ENCODE data around the gene MMAA. TPM values are rescaled to one million over a fixed set of nuclear protein-coding genes. Genes with fewer than 3 reads are reported as not detected.
A peak's percentile ranks its signal among the peaks of the same experiment; 100 is the strongest.
"Not testable (repeated sequence)": the region's sequence is repeated elsewhere in the genome, so short reads cannot be mapped to it uniquely, and the experiment has no call there.

Gene MMAA
- total RNA-seq, 2 donors from 2014 or later: 14.0 to 22.7 TPM

DNA sequence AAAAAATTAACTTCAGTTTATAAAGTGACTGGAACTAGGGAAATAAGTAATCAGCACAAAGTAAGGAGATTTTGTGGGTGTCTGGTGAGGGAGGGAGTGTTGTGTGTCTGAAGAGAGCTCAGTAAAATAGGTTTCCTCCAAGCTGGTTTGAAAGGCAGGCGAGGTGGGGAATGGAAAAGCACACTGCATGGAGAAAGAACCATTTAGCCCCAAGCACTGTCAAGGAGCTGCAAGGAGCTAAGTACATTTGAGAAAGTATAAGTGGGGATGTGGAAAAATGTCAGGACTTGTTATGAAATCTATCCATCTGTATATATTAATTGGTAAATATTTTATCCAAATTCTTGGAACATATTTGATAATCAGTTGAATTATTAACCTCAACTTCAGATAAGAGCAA is 61.7 kb downstream of the MMAA start:
- no peak for ATAC-seq
- H3K9me3 Mint-ChIP-seq: peaks cover 3 to 9% of the 10 kb centered on the region in 2 donors

DNA sequence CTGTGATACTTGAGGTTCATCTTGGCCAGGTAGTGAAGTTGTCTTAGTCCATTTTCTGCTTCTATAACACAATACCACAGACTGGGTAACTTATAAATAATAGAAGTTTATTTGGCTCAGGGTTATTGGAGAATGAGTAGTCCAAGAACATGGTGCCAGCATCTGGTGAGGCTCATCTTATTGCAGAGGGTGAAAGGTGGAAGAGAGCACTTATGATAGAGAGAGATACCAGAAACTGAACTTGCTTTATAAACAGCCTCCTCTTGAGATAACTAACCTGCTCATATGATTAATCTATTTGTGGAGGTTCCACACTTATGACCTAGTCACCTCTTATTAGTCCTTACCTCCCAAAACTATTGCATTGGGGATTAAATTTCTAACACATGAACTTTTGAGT is 62.3 kb downstream of the MMAA start:
- ATAC-seq (no peak), DNase-seq (ENCODE audit: low spot score in 2 of 2) (no peak)
- peaks cover 0 to 10% of the 10 kb centered on the region in 2 donors for H3K36me3 Mint-ChIP-seq
- H3K27ac Mint-ChIP-seq: no peak overlapping the region
- peaks cover 3 to 9% of the 10 kb centered on the region in 2 donors for H3K9me3 Mint-ChIP-seq

More for the DNA sequence above, 61.7 kb downstream of the MMAA start:
- no peak overlapping the region for H3K27ac Mint-ChIP-seq
- no peak for DNase-seq (ENCODE audit: low spot score in 2 of 2)
- H3K36me3 Mint-ChIP-seq: peaks cover 0 to 10% of the 10 kb centered on the region in 2 donors

DNA sequence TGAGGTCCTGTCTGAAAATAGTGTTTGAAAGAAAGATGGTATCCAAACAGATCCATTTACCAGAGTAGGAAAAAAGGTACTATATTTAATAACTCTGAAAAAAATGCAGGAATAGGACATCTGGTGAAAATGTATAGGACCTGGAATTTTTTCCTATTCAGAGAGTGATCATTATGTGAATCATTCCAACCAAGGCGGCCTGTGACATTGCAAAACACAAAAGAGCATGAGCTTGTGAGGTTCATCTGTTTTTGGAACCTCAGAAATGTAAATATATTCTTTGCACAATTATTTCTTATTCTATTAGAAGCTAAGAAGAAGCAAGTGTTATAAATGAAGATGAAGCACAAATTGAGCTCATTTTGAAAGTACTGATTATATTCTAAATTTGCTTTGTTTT is 62.8 kb downstream of the MMAA start:
- Mint-ChIP-seq H3K27ac (no peak overlapping the region), H3K9me3 (peaks cover 3 to 9% of the 10 kb centered on the region in 2 donors), H3K36me3 (peaks cover 0 to 10% of the 10 kb centered on the region in 2 donors)
- DNase-seq (ENCODE audit: low spot score in 2 of 2) (no peak), ATAC-seq (no peak)

DNA sequence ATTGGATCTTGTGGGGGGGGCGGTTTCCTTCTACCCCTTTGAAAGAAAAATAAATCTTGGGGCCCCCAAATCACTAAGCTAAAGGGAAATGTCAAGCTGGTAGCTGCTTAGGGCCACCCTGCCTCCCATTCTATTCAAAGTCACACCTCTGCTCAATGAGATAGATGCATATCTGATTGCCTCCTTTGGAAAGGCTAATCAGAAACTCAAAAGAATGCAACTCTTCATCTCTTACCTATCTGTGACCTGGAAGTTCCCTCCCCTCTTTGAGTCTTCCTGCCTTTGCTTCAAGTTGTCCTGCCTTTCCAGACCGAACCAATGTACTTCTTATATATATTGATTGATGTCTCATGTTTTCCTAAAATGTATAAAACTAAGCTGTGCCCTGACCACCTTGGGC is 67.8 kb downstream of the MMAA start:
- DNase-seq (ENCODE audit: low spot score in 2 of 2): no peak
- Mint-ChIP-seq H3K36me3 (no peaks in the 10 kb centered on the region), H3K9me3 (peaks cover 0 to 3% of the 10 kb centered on the region in 2 donors), H3K27ac (no peak overlapping the region)
- ATAC-seq: no peak

DNA sequence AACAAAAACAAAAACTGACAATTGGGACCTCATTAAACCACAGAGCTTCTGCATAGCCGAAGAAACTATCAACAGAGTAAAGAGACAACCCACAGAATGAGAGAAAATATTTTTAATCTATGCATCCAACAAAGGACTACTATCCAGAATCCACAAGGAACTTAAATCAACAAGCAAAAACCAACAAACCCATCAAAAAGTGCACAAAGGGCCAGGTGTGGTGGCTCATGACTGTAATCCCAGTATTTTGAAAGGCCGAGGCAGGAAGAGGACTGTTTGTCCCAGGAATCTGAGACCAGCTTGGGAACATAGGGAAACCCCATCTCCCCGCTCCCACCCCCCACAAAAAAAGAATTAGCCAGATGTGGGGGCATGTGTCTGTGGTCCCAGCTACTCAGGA is 71.4 kb downstream of the MMAA start:
- ATAC-seq (no peak), DNase-seq (ENCODE audit: low spot score in 2 of 2) (no peak)
- H3K9me3 Mint-ChIP-seq: peaks cover 0 to 4% of the 10 kb centered on the region in 2 donors
- no peaks in the 10 kb centered on the region for H3K36me3 Mint-ChIP-seq
- no peak overlapping the region for H3K27ac Mint-ChIP-seq

DNA sequence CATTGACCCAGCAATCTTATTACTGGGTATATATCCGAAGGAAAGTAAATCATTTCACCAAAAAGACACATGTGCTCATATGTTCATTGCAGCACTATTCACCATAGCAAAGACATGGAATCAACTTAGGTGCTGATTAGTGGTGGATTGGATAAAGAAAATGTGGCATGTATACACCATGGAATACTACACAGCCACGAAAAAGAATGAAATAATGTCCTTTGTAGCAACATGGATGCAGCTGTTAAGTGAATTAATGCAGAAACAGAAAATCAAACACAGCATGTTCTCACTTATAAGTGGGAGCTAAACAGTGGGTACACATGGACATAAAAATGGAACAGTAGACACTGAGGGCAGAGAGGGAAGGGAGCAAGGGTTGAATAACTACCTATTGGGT is 72.2 kb downstream of the MMAA start:
- ATAC-seq: not testable (repeated sequence)

DNA sequence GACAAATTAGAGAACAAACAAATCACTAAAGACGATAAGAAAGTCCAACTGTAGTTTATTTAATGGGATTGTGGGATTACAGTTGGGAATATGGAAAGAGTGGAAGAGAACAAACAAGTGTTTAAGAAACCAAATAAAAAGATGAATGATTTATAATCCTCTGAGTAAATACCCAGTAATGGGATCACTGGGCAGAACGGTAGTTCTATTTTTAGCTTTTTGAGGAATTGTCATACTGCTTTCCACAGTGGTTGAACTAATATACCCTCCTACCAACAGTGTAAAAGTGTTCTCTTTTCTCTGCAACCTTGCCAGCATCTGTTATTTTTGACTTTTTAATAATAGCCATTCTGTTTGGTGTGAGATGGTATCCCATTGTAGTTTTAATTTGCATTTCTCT is 75.7 kb downstream of the MMAA start:
- peaks cover 0 to 4% of the 10 kb centered on the region in 2 donors for H3K9me3 Mint-ChIP-seq
- H3K36me3 Mint-ChIP-seq: no peaks in the 10 kb centered on the region
- DNase-seq (ENCODE audit: low spot score in 2 of 2): no peak
- no peak for ATAC-seq
- no peak overlapping the region for H3K27ac Mint-ChIP-seq

More for the DNA sequence above, 72.2 kb downstream of the MMAA start:
- DNase-seq (ENCODE audit: low spot score in 2 of 2); H3K9me3 Mint-ChIP-seq; H3K36me3 Mint-ChIP-seq; H3K27ac Mint-ChIP-seq: not testable (repeated sequence)

DNA sequence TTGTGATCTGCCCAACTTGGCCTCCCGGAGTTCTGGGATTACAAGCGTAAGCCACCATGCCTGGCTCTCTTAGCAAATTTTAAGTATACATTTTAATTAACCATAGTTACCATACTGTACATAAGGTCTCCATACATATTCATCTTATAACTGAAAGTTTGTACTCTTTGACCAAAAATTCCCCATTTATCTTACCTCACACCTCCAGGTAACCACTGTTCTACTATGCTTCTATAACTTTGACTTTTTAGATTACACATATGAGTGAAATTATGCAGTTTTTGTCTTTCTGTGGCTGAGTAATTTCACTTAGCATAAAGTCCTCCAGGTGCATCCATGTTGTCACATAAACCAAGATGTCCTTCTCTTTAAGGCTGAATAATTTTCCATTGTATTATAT is 78.1 kb downstream of the MMAA start:
- Mint-ChIP-seq H3K36me3 (no peaks in the 10 kb centered on the region), H3K27ac (no peak overlapping the region), H3K9me3 (peaks cover 0 to 4% of the 10 kb centered on the region in 2 donors)
- ATAC-seq (peak; percentile 46 to 82), DNase-seq (ENCODE audit: low spot score in 2 of 2) (no peak)

DNA sequence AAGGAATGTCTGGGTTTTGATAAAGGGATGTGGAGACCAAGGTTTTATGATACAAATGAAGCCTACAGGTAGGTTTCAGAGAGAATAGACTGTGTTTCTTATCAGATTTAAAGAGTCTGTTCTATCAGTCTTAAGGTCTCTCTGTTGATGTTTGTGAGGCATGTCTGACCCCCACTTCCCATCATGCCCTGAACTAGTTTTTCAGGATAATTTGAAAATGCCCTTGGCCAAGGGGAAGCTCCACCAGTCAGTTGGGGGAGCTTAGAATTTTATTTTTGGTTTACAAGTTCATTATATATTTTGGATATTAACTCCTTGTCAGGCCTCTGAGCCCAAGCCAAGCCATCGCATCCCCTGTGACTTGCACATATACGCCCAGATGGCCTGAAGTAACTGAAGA is 79.3 kb downstream of the MMAA start:
- DNase-seq (ENCODE audit: low spot score in 2 of 2) (no peak), ATAC-seq (no peak)
- Mint-ChIP-seq H3K27ac (no peak overlapping the region), H3K36me3 (no peaks in the 10 kb centered on the region), H3K9me3 (peaks cover 0 to 4% of the 10 kb centered on the region in 2 donors)

DNA sequence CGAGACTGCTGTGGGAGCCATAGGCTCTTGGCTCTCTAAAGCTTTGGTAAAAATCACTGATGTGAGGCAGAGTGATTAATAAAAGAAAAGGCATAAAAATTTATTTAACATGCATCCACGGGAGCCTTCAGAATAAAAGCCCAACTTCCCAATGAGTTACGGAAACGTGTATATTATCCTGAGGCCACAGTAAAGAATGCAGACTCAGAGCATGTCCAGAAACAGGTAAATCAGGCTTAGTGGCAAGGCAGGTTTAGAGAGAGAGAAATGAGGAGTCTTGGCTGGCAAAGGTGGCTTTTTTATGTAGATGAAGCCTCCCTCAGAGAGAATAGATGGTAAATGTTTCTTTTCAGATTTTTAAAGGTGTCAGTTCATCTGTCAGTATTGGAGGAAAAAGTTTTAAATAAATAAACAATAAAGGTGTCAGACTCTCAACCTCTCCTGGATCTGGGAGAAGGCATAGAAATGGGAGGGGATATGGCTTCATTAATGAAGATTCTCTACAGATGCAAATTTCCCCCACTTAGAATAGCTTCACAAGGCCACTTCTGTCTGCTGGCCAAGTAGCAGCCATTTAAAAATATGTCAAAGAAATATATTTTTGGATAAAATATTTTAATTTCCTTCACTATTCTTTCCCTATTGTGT is 84.8 kb downstream of the MMAA start:
- peaks cover 5 to 6% of the 10 kb centered on the region in 2 donors for H3K36me3 Mint-ChIP-seq
- DNase-seq (ENCODE audit: low spot score in 2 of 2) (no peak), ATAC-seq (no peak)
- peaks cover 4 to 6% of the 10 kb centered on the region in 2 donors for H3K9me3 Mint-ChIP-seq
- no peak overlapping the region for H3K27ac Mint-ChIP-seq

DNA sequence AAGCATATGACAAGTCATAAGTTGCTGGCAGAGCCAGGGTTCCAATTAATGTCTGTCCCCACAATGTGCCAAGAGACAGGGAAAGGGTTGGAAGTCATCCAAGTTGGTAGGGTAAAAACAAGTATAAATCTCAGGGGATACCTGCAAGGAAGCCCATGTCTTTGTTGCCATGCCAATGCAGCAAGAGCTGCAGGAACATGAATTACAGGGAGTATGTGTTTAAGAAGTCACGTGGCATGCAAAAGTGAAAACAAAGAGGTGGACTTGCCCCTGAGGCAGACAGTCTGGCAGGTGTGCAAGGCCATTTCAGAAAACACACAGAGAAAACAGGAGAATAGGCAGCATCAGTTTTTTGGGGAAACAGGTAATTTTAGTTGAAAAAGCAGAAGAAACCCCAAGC is 90.2 kb downstream of the MMAA start:
- peaks cover 16 to 27% of the 10 kb centered on the region in 2 donors for H3K36me3 Mint-ChIP-seq
- H3K9me3 Mint-ChIP-seq: peaks cover 26 to 28% of the 10 kb centered on the region in 2 donors
- ATAC-seq: no peak
- no peak for DNase-seq (ENCODE audit: low spot score in 2 of 2)
- no peak overlapping the region for H3K27ac Mint-ChIP-seq

Other genes with a start within 250 kb of the MMAA start
- gene SMAD1, start 137.5 kb upstream of the MMAA start, total RNA-seq: 1 to 10 TPM in 1 of 2 donors, under 1 TPM in 1; 0.62 to 3.8 TPM
- gene C4orf51, start 60.8 kb downstream of the MMAA start, total RNA-seq: not detected

Data from activated naive CD4-positive, alpha-beta T cell treated with anti-CD3 and anti-CD28 coated beads, Interleukin-2, amount 50 U/mL, for 72 hours (primary cell).